ENCODE results near the gene TACC3. TPM values are rescaled to one million over a fixed set of nuclear protein-coding genes. Genes with fewer than 3 reads are reported as not detected.

TACC3 gene
- total and polyA plus RNA-seq, 2 of the 8 experiments (the other 6 are each of a cell fraction or from before 2014, with no cell fraction given) = 73.8 to 148 TPM

DNA sequence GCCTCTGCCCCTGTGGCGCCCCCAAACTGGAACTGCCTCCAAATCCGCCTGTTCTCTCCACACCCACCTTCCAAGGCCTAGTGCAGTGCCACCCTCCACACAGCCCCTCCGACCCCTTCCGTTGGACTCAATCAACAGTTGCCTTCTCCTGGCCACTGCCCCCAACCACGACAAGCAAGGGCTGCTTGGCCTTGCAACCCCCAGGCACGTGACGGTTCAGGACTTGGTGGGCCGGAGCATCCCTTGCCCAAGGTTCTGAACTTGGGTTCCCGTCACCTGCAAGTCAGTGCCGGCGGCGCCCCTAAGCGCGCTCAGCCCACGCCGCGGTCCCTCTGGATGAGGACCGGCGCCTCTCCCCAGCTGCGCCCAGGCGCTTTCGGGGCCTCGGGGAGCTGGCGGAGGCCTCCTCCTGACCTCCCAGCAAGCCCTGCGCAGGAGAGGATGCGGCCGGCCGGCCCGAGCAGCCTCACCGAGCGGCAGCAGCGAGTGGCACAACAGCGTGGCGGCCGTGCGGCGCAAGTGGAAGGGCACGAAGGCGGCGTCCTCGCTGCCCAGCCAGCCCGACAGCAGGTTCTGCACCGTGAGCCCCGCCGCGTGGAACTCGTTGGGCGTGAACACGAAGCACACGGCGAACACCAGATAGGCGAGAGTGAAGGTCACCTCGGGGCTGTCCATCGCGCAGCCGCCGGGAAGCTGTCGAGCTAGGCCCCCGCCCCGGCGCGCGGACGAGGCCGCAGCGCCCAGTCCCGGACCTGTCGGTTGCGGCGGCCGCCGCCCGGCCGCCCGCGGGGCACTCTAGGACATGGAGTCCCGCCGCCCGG is 948 bp upstream of the TACC3 start (continued):
- TF ChIP-seq KDM5A (IDR thresholded peaks at IDR 0.05; ENCODE audit: low read length) (no peak), RBBP5 (IDR thresholded peaks at IDR 0.05; ENCODE audit: borderline replicate concordance, low read depth, low read length) (0 out of 2 replicates have a peak, but pooled peaks have one; percentile 48), SIRT6 (IDR thresholded peaks at IDR 0.05; ENCODE audit: low read length) (no peak), CBX5 (IDR thresholded peaks at IDR 0.05; ENCODE audit: low read depth, low read length) (no peak), NANOG (IDR thresholded peaks at IDR 0.05; ENCODE audit: insufficient read depth, low read depth, low read length, poor library complexity, severe bottlenecking) (no peak), GABPA (IDR thresholded peaks at IDR 0.05; ENCODE audit: borderline replicate concordance, insufficient read depth, low read length) (no peak; the same call in 1 of the 2 replicates), TCF12 (IDR thresholded peaks at IDR 0.05; ENCODE audit: low read depth, low read length) (no peak), SRF (IDR thresholded peaks at IDR 0.05; ENCODE audit: low read depth, low read length) (no peak), TAF1 (IDR thresholded peaks at IDR 0.05; ENCODE audit: low read depth, low read length) (peak; percentile 30; the same call in 1 of the 2 replicates), ASH2L (IDR thresholded peaks at IDR 0.05; ENCODE audit: low read length) (peak; percentile 31), SIN3A (conservative IDR thresholded peaks at IDR 0.05 in 1 of 2, IDR thresholded peaks at IDR 0.05 in 1 of 2; ENCODE audit: low read depth in 1 of 2, low read length in 2 of 2) (peak in 1 of 2 experiments; percentile 2; a peak in 1 of 4 replicates), RFX5 (IDR thresholded peaks at IDR 0.05; ENCODE audit: borderline replicate concordance, low read depth, low read length) (no peak), POLR2A (IDR thresholded peaks at IDR 0.05; ENCODE audit: control extremely low read depth in 1 of 2, low read depth in 2 of 2, low read length in 2 of 2) (0 out of 3 replicates have a peak, but pooled peaks of 1 of the 2 experiments have one; percentile 15)
- TF ChIP-seq, protein P1, sequence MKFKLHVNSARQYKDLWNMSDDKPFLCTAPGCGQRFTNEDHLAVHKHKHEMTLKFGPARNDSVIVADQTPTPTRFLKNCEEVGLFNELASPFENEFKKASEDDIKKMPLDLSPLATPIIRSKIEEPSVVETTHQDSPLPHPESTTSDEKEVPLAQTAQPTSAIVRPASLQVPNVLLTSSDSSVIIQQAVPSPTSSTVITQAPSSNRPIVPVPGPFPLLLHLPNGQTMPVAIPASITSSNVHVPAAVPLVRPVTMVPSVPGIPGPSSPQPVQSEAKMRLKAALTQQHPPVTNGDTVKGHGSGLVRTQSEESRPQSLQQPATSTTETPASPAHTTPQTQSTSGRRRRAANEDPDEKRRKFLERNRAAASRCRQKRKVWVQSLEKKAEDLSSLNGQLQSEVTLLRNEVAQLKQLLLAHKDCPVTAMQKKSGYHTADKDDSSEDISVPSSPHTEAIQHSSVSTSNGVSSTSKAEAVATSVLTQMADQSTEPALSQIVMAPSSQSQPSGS (IDR thresholded peaks at IDR 0.05; ENCODE audit: low read length) = no peak
- TF ChIP-seq, protein P2, sequence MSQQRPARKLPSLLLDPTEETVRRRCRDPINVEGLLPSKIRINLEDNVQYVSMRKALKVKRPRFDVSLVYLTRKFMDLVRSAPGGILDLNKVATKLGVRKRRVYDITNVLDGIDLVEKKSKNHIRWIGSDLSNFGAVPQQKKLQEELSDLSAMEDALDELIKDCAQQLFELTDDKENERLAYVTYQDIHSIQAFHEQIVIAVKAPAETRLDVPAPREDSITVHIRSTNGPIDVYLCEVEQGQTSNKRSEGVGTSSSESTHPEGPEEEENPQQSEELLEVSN (IDR thresholded peaks at IDR 0.05) = peak; percentile 62
- TF ChIP-seq, protein P3, sequence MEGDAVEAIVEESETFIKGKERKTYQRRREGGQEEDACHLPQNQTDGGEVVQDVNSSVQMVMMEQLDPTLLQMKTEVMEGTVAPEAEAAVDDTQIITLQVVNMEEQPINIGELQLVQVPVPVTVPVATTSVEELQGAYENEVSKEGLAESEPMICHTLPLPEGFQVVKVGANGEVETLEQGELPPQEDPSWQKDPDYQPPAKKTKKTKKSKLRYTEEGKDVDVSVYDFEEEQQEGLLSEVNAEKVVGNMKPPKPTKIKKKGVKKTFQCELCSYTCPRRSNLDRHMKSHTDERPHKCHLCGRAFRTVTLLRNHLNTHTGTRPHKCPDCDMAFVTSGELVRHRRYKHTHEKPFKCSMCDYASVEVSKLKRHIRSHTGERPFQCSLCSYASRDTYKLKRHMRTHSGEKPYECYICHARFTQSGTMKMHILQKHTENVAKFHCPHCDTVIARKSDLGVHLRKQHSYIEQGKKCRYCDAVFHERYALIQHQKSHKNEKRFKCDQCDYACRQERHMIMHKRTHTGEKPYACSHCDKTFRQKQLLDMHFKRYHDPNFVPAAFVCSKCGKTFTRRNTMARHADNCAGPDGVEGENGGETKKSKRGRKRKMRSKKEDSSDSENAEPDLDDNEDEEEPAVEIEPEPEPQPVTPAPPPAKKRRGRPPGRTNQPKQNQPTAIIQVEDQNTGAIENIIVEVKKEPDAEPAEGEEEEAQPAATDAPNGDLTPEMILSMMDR (IDR thresholded peaks at IDR 0.05; ENCODE audit: control extremely low read depth in 1 of 3, insufficient read depth in 1 of 3, low read depth in 1 of 3, low read length in 3 of 3) = no peak
- TF ChIP-seq, protein P4, sequence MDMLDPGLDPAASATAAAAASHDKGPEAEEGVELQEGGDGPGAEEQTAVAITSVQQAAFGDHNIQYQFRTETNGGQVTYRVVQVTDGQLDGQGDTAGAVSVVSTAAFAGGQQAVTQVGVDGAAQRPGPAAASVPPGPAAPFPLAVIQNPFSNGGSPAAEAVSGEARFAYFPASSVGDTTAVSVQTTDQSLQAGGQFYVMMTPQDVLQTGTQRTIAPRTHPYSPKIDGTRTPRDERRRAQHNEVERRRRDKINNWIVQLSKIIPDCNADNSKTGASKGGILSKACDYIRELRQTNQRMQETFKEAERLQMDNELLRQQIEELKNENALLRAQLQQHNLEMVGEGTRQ (IDR thresholded peaks at IDR 0.05; ENCODE audit: low read length) = peak; percentile 52; the same call in 1 of the 2 replicates
